Measurements from ENCODE around the gene RGS7. TPM values are rescaled to one million over a fixed set of nuclear protein-coding genes. Genes with fewer than 3 reads are reported as not detected.

RGS7 gene
- total RNA-seq, 1 donor from 2014 or later: 0.18 TPM

GRCh38 chr1:241048622-241049021 is 308.4 kb downstream of the RGS7 start:
- Histone ChIP-seq H3K4me3 (ENCODE audit: insufficient read depth, low read depth, low read length) (no peak overlapping the region), H3K36me3 (ENCODE audit: insufficient read depth, low read length) (no peaks in the 10 kb centered on the region), H2AFZ (ENCODE audit: low read depth, low read length) (no peak overlapping the region), H4K20me1 (ENCODE audit: insufficient read depth, low read length) (no peaks in the 10 kb centered on the region), H3K4me2 (ENCODE audit: low read length) (no peak overlapping the region), H3K27me3 (ENCODE audit: insufficient read depth, low read length) (no peaks in the 10 kb centered on the region), H3K9ac (ENCODE audit: low read length) (no peak overlapping the region), H3K27ac (ENCODE audit: low read depth, low read length) (no peak overlapping the region), H3K9me3 (ENCODE audit: insufficient read depth, low read depth, low read length) (no peaks in the 10 kb centered on the region), H3K4me1 (ENCODE audit: insufficient read depth, low read length) (no peaks in the 10 kb centered on the region), H3K79me2 (ENCODE audit: insufficient read depth, low read length) (no peaks in the 10 kb centered on the region)
- DNase-seq (ENCODE audit: low read depth) (no peak), FAIRE-seq (no peak)
- peaks cover 1% of the 10 kb centered on the region for H3K27me3 Mint-ChIP-seq (ENCODE audit: low read depth, unreplicated experiment)
- H3K9me3 Mint-ChIP-seq (ENCODE audit: unreplicated experiment): no peaks in the 10 kb centered on the region
- TF ChIP-seq CTCF (IDR thresholded peaks at IDR 0.05; ENCODE audit: insufficient read depth, low read depth, low read length): no peak
- no peak for TF ChIP-seq EZH2 (IDR thresholded peaks at IDR 0.05; ENCODE audit: insufficient read depth, low read length)
- no peaks in the 10 kb centered on the region for H3K36me3 Mint-ChIP-seq (ENCODE audit: low read depth, unreplicated experiment)
- H3K4me3 Mint-ChIP-seq (ENCODE audit: unreplicated experiment): no peak overlapping the region
- no peak overlapping the region for H3K27ac Mint-ChIP-seq (ENCODE audit: unreplicated experiment)
- no peaks in the 10 kb centered on the region for H3K4me1 Mint-ChIP-seq (ENCODE audit: low read depth, unreplicated experiment)

- no peak for FAIRE-seq
- peaks cover 1% of the 10 kb centered on the region for H3K27me3 Mint-ChIP-seq (ENCODE audit: low read depth, unreplicated experiment)
- H3K4me1 Mint-ChIP-seq (ENCODE audit: low read depth, unreplicated experiment): no peaks in the 10 kb centered on the region
These were observed 311.3 kb downstream of the RGS7 start for GRCh38 chr1:241045659-241046058.

More at GRCh38 chr1:241045659-241046058, 311.3 kb downstream of the RGS7 start:
- Histone ChIP-seq H3K9me3 (ENCODE audit: insufficient read depth, low read depth, low read length) (no peaks in the 10 kb centered on the region), H2AFZ (ENCODE audit: low read depth, low read length) (no peak overlapping the region), H3K9ac (ENCODE audit: low read length) (no peak overlapping the region), H3K27me3 (ENCODE audit: insufficient read depth, low read length) (no peaks in the 10 kb centered on the region), H3K27ac (ENCODE audit: low read depth, low read length) (no peak overlapping the region), H4K20me1 (ENCODE audit: insufficient read depth, low read length) (no peaks in the 10 kb centered on the region), H3K36me3 (ENCODE audit: insufficient read depth, low read length) (no peaks in the 10 kb centered on the region), H3K79me2 (ENCODE audit: insufficient read depth, low read length) (no peaks in the 10 kb centered on the region), H3K4me2 (ENCODE audit: low read length) (no peak overlapping the region), H3K4me1 (ENCODE audit: insufficient read depth, low read length) (no peaks in the 10 kb centered on the region), H3K4me3 (ENCODE audit: insufficient read depth, low read depth, low read length) (no peak overlapping the region)
- H3K4me3 Mint-ChIP-seq (ENCODE audit: unreplicated experiment): no peak overlapping the region
- no peak for DNase-seq (ENCODE audit: low read depth)
- H3K27ac Mint-ChIP-seq (ENCODE audit: unreplicated experiment): no peak overlapping the region
- TF ChIP-seq CTCF (IDR thresholded peaks at IDR 0.05; ENCODE audit: insufficient read depth, low read depth, low read length): no peak
- no peak for TF ChIP-seq EZH2 (IDR thresholded peaks at IDR 0.05; ENCODE audit: insufficient read depth, low read length)
- H3K9me3 Mint-ChIP-seq (ENCODE audit: unreplicated experiment): no peaks in the 10 kb centered on the region
- H3K36me3 Mint-ChIP-seq (ENCODE audit: low read depth, unreplicated experiment): no peaks in the 10 kb centered on the region

All from astrocyte (in vitro differentiated cells and primary cell).